ENCODE results near the gene CFAP65. TPM values are rescaled to one million over a fixed set of nuclear protein-coding genes. Genes with fewer than 3 reads are reported as not detected.

The CFAP65 gene
- total and polyA plus RNA-seq, 12 donors = not detected

DNA sequence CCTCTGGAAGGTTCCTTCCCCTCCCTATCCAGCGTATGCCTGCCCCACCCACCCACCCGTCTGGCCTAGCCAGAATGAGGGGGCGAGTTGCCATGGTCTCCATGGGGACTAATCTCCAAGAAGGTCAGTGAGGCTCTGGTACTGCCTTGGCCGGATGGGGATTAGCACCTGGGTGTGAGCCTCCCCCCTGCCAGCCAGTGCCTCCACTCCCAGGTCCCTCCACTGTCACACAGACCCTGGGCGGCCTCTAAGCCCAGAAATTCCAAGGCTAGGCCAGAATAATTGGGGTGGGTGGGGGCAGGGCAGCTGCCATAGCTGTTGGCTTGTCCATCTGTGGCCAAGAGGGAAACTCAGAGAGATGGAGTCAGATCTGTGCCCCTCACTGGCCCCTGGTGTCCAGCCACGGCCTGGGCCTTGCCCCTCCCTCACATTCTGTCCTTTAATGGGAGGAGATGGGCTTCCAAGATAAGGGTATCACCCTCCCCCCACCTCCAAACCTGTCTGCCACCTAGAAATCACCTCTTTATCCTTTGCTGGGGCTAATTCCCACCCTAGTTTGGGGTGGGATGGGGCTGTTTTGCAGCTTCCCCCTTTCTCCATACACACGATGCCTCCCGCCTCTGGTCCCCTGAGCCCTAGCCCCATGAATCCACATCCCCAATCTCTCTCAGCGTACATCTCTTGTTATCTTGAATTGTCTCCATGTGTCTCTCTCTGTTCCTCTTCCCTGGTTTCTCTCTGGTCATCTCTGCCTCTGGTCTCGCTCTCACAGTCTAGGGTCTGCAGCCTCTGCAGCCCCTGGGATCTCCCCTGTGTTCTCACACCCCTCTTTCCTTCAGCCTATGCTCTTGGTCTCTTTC lies 42.1 kb downstream of the CFAP65 start:
- no peak overlapping the region for H3K4me3 ChIP-seq
- no peaks in the 10 kb centered on the region for H3K36me3 ChIP-seq
- 43% methylated on average over 10 of the region's 10 CpGs for whole genome bisulfite sequencing, 2 donors
- DNase-seq = no peak
- H3K27me3 ChIP-seq = peaks cover 26 to 99% (median 94%) of the 10 kb centered on the region in 7 donors
- ATAC-seq = no peak
- peaks cover 18 to 34% (median 29%) of the 10 kb centered on the region in 9 donors for H3K4me1 ChIP-seq
- TF ChIP-seq, protein P1, sequence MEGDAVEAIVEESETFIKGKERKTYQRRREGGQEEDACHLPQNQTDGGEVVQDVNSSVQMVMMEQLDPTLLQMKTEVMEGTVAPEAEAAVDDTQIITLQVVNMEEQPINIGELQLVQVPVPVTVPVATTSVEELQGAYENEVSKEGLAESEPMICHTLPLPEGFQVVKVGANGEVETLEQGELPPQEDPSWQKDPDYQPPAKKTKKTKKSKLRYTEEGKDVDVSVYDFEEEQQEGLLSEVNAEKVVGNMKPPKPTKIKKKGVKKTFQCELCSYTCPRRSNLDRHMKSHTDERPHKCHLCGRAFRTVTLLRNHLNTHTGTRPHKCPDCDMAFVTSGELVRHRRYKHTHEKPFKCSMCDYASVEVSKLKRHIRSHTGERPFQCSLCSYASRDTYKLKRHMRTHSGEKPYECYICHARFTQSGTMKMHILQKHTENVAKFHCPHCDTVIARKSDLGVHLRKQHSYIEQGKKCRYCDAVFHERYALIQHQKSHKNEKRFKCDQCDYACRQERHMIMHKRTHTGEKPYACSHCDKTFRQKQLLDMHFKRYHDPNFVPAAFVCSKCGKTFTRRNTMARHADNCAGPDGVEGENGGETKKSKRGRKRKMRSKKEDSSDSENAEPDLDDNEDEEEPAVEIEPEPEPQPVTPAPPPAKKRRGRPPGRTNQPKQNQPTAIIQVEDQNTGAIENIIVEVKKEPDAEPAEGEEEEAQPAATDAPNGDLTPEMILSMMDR (IDR thresholded peaks at IDR 0.05) = no peak
- no peaks in the 10 kb centered on the region for H3K9me3 ChIP-seq
- intact Hi-C loops (cut with DNase I) = loop anchor here in 1 of 10 donors (10.0 kb wide), 1 partner anchor 156 kb away; no protein-coding TSS in a partner anchor
- H3K27ac ChIP-seq = no peak overlapping the region

DNA sequence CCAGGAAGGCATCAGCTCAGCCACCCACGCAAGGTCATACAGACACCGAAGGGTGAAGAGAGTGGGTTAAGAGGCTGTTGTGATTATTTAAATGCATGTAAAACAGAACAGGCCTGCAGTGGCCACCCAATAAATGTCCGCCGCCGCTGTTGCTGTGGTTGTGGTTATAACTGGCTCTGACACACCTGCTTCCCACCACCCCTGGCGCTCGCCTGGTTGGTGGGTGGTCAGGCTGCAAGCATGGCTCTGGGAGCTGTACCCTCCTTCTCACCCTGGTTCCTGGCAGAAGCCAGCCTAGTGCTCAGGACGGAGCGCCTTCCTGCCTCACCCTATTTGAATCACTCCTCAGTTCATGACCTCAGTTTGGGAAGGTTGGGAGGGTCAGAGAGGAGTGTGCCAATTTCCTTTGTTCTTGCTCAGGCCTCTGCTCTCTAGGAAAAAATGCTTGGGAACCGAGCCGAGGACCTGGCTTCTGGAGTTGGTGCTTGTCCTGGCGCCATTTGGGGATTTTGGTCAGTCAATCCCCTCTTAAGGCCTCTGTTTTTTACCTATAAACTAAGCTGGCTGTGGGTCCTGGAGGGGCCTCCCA lies 42.8 kb downstream of the CFAP65 start:
- H3K4me1 ChIP-seq = peaks cover 24 to 42% (median 36%) of the 10 kb centered on the region in 9 donors
- H3K9me3 ChIP-seq = no peaks in the 10 kb centered on the region
- no peaks in the 10 kb centered on the region for H3K36me3 ChIP-seq
- peaks cover 32 to 99% (median 94%) of the 10 kb centered on the region in 7 donors for H3K27me3 ChIP-seq
- TF ChIP-seq, protein P1 (IDR thresholded peaks at IDR 0.05) = no peak
- DNase-seq (no peak), ATAC-seq (no peak)
- H3K27ac ChIP-seq = no peak overlapping the region
- WGBS, 2 donors = 59 to 68% methylated on average over 12 of the region's 12 CpGs
- intact Hi-C loops (cut with DNase I) = loop anchor here in 1 of 10 donors (10.0 kb wide), 1 partner anchor 156 kb away; no protein-coding TSS in a partner anchor
- H3K4me3 ChIP-seq = no peak overlapping the region

DNA sequence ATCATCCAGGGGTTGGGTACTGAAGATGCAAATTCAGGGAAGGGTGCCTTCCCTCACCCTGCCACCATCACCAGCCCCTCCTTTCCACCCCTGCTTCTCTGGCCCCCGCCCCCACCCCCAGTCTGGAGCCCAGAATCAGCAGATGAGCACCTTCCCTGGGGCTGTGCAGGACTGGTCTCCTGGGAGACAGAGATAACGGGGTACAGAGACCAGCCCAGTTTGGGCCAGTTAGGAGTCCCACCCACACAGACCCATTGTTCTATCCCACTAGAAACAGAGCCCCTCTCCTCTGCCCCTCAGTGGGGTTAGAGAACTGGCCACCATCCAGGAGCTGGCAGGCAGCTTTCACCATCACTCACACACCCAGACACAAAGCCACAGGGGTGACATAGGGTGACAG lies 43.6 kb downstream of the CFAP65 start:
- DNase-seq = no peak
- H3K27me3 ChIP-seq = peaks cover 33 to 99% (median 94%) of the 10 kb centered on the region in 7 donors
- H3K4me3 ChIP-seq = no peak overlapping the region
- 26 to 32% methylated on average over 2 of the region's 2 CpGs for WGBS, 2 donors
- no peaks in the 10 kb centered on the region for H3K36me3 ChIP-seq
- intact Hi-C loops (cut with DNase I) = loop anchor here in 1 of 10 donors (10.0 kb wide), 1 partner anchor 157 kb away; no protein-coding TSS in a partner anchor
- H3K9me3 ChIP-seq = no peaks in the 10 kb centered on the region
- no peak overlapping the region for H3K27ac ChIP-seq
- no peak for ATAC-seq
- peaks cover 21 to 43% (median 38%) of the 10 kb centered on the region in 9 donors for H3K4me1 ChIP-seq
- TF ChIP-seq, protein P1 (IDR thresholded peaks at IDR 0.05) = no peak

DNA sequence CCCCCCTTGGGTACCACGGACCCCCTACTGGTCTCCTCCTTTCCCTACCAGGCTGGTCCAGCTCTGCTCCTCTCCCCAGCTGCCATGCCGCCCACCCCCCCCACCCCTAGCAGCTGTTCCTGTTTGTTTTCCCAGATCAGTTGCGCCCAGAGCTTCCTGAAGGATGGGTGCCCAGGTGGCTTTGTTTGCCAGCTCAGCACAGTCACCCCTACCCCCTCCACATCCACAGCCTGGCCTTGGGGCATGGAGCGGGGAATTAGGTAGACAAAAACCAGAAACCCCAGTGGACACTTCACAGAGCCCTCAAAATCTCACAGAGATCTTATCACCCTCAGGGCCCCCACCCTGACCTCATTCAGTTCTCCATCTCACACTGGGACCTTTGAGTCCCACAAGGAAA lies 44.4 kb downstream of the CFAP65 start:
- WGBS, 2 donors = 43 to 54% methylated on average over 4 of the region's 4 CpGs
- no peak overlapping the region for H3K27ac ChIP-seq
- H3K9me3 ChIP-seq = no peaks in the 10 kb centered on the region
- H3K4me3 ChIP-seq = no peak overlapping the region
- no peaks in the 10 kb centered on the region for H3K36me3 ChIP-seq
- DNase-seq (no peak), ATAC-seq (no peak)
- TF ChIP-seq, protein P1 (IDR thresholded peaks at IDR 0.05) = no peak
- H3K4me1 ChIP-seq = peaks cover 13 to 40% (median 32%) of the 10 kb centered on the region in 9 donors
- H3K27me3 ChIP-seq = peaks cover 28 to 99% (median 94%) of the 10 kb centered on the region in 7 donors
- intact Hi-C loops (cut with DNase I) = loop anchor here in 1 of 10 donors (10.0 kb wide), 1 partner anchor 158 kb away; no protein-coding TSS in a partner anchor
